ENCODE measurements around the gene TFAP2C.

TFAP2C gene
- total RNA-seq = 0 reads per million in 3 donors

GRCh38 chr20:56628873-56629463 lies at the start of gene TFAP2C:
Gene TFAP2C, plus strand, starts transcription at chr20:56629306. Its CDS starts 239 bp downstream, at chr20:56629545.
- DNase-seq = no peak
- no peaks in the 10 kb centered on the region for H3K9me3 ChIP-seq (ENCODE audit: control insufficient read depth, low read length)
- H3K27ac ChIP-seq (ENCODE audit: insufficient read depth, low read length, poor library complexity, severe bottlenecking) = no peak within 1 kb of the TSS
- H3K4me3 ChIP-seq (ENCODE audit: insufficient read depth, low read depth, low read length, poor library complexity, severe bottlenecking) = peak within 1 kb of the TSS; percentile 17
- peaks cover 12% of the 10 kb centered on the region for H3K27me3 ChIP-seq (replicated peaks; ENCODE audit: control insufficient read depth, insufficient read depth, low read length, poor library complexity, severe bottlenecking)
- no peaks in the 10 kb centered on the region for H3K36me3 ChIP-seq (ENCODE audit: control insufficient read depth, insufficient read depth, low read length)
- H3K4me1 ChIP-seq (ENCODE audit: control insufficient read depth, insufficient read depth, low read length, poor library complexity, severe bottlenecking) = peaks cover 10% of the 10 kb centered on the region

GRCh38 chr20:56580226-56580625 lies 48.9 kb upstream of the TFAP2C start:
- no peaks in the 10 kb centered on the region for H3K36me3 ChIP-seq (ENCODE audit: control insufficient read depth, insufficient read depth, low read length)
- no peaks in the 10 kb centered on the region for H3K9me3 ChIP-seq (ENCODE audit: control insufficient read depth, low read length)
- H3K4me1 ChIP-seq (ENCODE audit: control insufficient read depth, insufficient read depth, low read length, poor library complexity, severe bottlenecking) = no peaks in the 10 kb centered on the region
- H3K27ac ChIP-seq (ENCODE audit: insufficient read depth, low read length, poor library complexity, severe bottlenecking) = no peak overlapping the region
- no peak for DNase-seq
- H3K4me3 ChIP-seq (ENCODE audit: insufficient read depth, low read depth, low read length, poor library complexity, severe bottlenecking) = no peak overlapping the region
- no peaks in the 10 kb centered on the region for H3K27me3 ChIP-seq (replicated peaks; ENCODE audit: control insufficient read depth, insufficient read depth, low read length, poor library complexity, severe bottlenecking)

GRCh38 chr20:56581701-56582100 lies 47.4 kb upstream of the TFAP2C start:
- Histone ChIP-seq H3K27ac (ENCODE audit: insufficient read depth, low read length, poor library complexity, severe bottlenecking) (no peak overlapping the region), H3K9me3 (ENCODE audit: control insufficient read depth, low read length) (no peaks in the 10 kb centered on the region), H3K4me1 (ENCODE audit: control insufficient read depth, insufficient read depth, low read length, poor library complexity, severe bottlenecking) (no peaks in the 10 kb centered on the region), H3K36me3 (ENCODE audit: control insufficient read depth, insufficient read depth, low read length) (no peaks in the 10 kb centered on the region), H3K4me3 (ENCODE audit: insufficient read depth, low read depth, low read length, poor library complexity, severe bottlenecking) (no peak overlapping the region), H3K27me3 (replicated peaks; ENCODE audit: control insufficient read depth, insufficient read depth, low read length, poor library complexity, severe bottlenecking) (no peaks in the 10 kb centered on the region)
- DNase-seq = no peak

GRCh38 chr20:56582542-56582941 lies 46.6 kb upstream of the TFAP2C start:
- Histone ChIP-seq H3K27ac (ENCODE audit: insufficient read depth, low read length, poor library complexity, severe bottlenecking) (no peak overlapping the region), H3K4me1 (ENCODE audit: control insufficient read depth, insufficient read depth, low read length, poor library complexity, severe bottlenecking) (no peaks in the 10 kb centered on the region), H3K9me3 (ENCODE audit: control insufficient read depth, low read length) (no peaks in the 10 kb centered on the region), H3K36me3 (ENCODE audit: control insufficient read depth, insufficient read depth, low read length) (no peaks in the 10 kb centered on the region), H3K4me3 (ENCODE audit: insufficient read depth, low read depth, low read length, poor library complexity, severe bottlenecking) (no peak overlapping the region), H3K27me3 (replicated peaks; ENCODE audit: control insufficient read depth, insufficient read depth, low read length, poor library complexity, severe bottlenecking) (no peaks in the 10 kb centered on the region)
- DNase-seq = no peak

GRCh38 chr20:56584916-56585315 lies 44.2 kb upstream of the TFAP2C start:
- DNase-seq = no peak
- H3K4me3 ChIP-seq (ENCODE audit: insufficient read depth, low read depth, low read length, poor library complexity, severe bottlenecking) = no peak overlapping the region
- H3K4me1 ChIP-seq (ENCODE audit: control insufficient read depth, insufficient read depth, low read length, poor library complexity, severe bottlenecking) = no peaks in the 10 kb centered on the region
- no peaks in the 10 kb centered on the region for H3K36me3 ChIP-seq (ENCODE audit: control insufficient read depth, insufficient read depth, low read length)
- no peaks in the 10 kb centered on the region for H3K9me3 ChIP-seq (ENCODE audit: control insufficient read depth, low read length)
- H3K27me3 ChIP-seq (replicated peaks; ENCODE audit: control insufficient read depth, insufficient read depth, low read length, poor library complexity, severe bottlenecking) = no peaks in the 10 kb centered on the region
- H3K27ac ChIP-seq (ENCODE audit: insufficient read depth, low read length, poor library complexity, severe bottlenecking) = no peak overlapping the region

- H3K4me3 ChIP-seq (ENCODE audit: insufficient read depth, low read depth, low read length, poor library complexity, severe bottlenecking) = no peak overlapping the region
- H3K4me1 ChIP-seq (ENCODE audit: control insufficient read depth, insufficient read depth, low read length, poor library complexity, severe bottlenecking) = no peaks in the 10 kb centered on the region
- no peaks in the 10 kb centered on the region for H3K9me3 ChIP-seq (ENCODE audit: control insufficient read depth, low read length)
- H3K36me3 ChIP-seq (ENCODE audit: control insufficient read depth, insufficient read depth, low read length) = no peaks in the 10 kb centered on the region
- no peaks in the 10 kb centered on the region for H3K27me3 ChIP-seq (replicated peaks; ENCODE audit: control insufficient read depth, insufficient read depth, low read length, poor library complexity, severe bottlenecking)
- H3K27ac ChIP-seq (ENCODE audit: insufficient read depth, low read length, poor library complexity, severe bottlenecking) = no peak overlapping the region
- DNase-seq = no peak
These were observed 41.6 kb upstream of the TFAP2C start for GRCh38 chr20:56587307-56588041.

- Histone ChIP-seq H3K27ac (ENCODE audit: insufficient read depth, low read length, poor library complexity, severe bottlenecking) (no peak overlapping the region), H3K4me1 (ENCODE audit: control insufficient read depth, insufficient read depth, low read length, poor library complexity, severe bottlenecking) (no peaks in the 10 kb centered on the region), H3K4me3 (ENCODE audit: insufficient read depth, low read depth, low read length, poor library complexity, severe bottlenecking) (no peak overlapping the region), H3K36me3 (ENCODE audit: control insufficient read depth, insufficient read depth, low read length) (no peaks in the 10 kb centered on the region), H3K27me3 (replicated peaks; ENCODE audit: control insufficient read depth, insufficient read depth, low read length, poor library complexity, severe bottlenecking) (no peaks in the 10 kb centered on the region), H3K9me3 (ENCODE audit: control insufficient read depth, low read length) (no peaks in the 10 kb centered on the region)
- DNase-seq = no peak
These were observed 40.1 kb upstream of the TFAP2C start for GRCh38 chr20:56588996-56589395.

- Histone ChIP-seq H3K4me1 (ENCODE audit: control insufficient read depth, insufficient read depth, low read length, poor library complexity, severe bottlenecking) (no peaks in the 10 kb centered on the region), H3K4me3 (ENCODE audit: insufficient read depth, low read depth, low read length, poor library complexity, severe bottlenecking) (no peak overlapping the region), H3K27me3 (replicated peaks; ENCODE audit: control insufficient read depth, insufficient read depth, low read length, poor library complexity, severe bottlenecking) (no peaks in the 10 kb centered on the region), H3K27ac (ENCODE audit: insufficient read depth, low read length, poor library complexity, severe bottlenecking) (no peak overlapping the region), H3K36me3 (ENCODE audit: control insufficient read depth, insufficient read depth, low read length) (no peaks in the 10 kb centered on the region), H3K9me3 (ENCODE audit: control insufficient read depth, low read length) (no peaks in the 10 kb centered on the region)
- no peak for DNase-seq
These were observed 39.5 kb upstream of the TFAP2C start for GRCh38 chr20:56589633-56590032.

- no peak for DNase-seq
- H3K4me1 ChIP-seq (ENCODE audit: control insufficient read depth, insufficient read depth, low read length, poor library complexity, severe bottlenecking) = no peaks in the 10 kb centered on the region
- H3K4me3 ChIP-seq (ENCODE audit: insufficient read depth, low read depth, low read length, poor library complexity, severe bottlenecking) = no peak overlapping the region
- H3K27me3 ChIP-seq (replicated peaks; ENCODE audit: control insufficient read depth, insufficient read depth, low read length, poor library complexity, severe bottlenecking) = no peaks in the 10 kb centered on the region
- no peak overlapping the region for H3K27ac ChIP-seq (ENCODE audit: insufficient read depth, low read length, poor library complexity, severe bottlenecking)
- no peaks in the 10 kb centered on the region for H3K9me3 ChIP-seq (ENCODE audit: control insufficient read depth, low read length)
- H3K36me3 ChIP-seq (ENCODE audit: control insufficient read depth, insufficient read depth, low read length) = no peaks in the 10 kb centered on the region
These were observed 38.2 kb upstream of the TFAP2C start for GRCh38 chr20:56590888-56591287.

GRCh38 chr20:56592211-56592610 lies 36.9 kb upstream of the TFAP2C start:
- Histone ChIP-seq H3K9me3 (ENCODE audit: control insufficient read depth, low read length) (no peaks in the 10 kb centered on the region), H3K27ac (ENCODE audit: insufficient read depth, low read length, poor library complexity, severe bottlenecking) (no peak overlapping the region), H3K4me1 (ENCODE audit: control insufficient read depth, insufficient read depth, low read length, poor library complexity, severe bottlenecking) (no peaks in the 10 kb centered on the region), H3K4me3 (ENCODE audit: insufficient read depth, low read depth, low read length, poor library complexity, severe bottlenecking) (no peak overlapping the region), H3K27me3 (replicated peaks; ENCODE audit: control insufficient read depth, insufficient read depth, low read length, poor library complexity, severe bottlenecking) (no peaks in the 10 kb centered on the region), H3K36me3 (ENCODE audit: control insufficient read depth, insufficient read depth, low read length) (no peaks in the 10 kb centered on the region)
- no peak for DNase-seq
